Fibroblast of skin of scalp (primary cell): ENCODE results near the gene HCFC1.

Source experiments
- DNase-seq: peaks from one replicate; pipeline ENCODE4 v3.0.0-alpha.2; 2013

Gene HCFC1

DNA sequence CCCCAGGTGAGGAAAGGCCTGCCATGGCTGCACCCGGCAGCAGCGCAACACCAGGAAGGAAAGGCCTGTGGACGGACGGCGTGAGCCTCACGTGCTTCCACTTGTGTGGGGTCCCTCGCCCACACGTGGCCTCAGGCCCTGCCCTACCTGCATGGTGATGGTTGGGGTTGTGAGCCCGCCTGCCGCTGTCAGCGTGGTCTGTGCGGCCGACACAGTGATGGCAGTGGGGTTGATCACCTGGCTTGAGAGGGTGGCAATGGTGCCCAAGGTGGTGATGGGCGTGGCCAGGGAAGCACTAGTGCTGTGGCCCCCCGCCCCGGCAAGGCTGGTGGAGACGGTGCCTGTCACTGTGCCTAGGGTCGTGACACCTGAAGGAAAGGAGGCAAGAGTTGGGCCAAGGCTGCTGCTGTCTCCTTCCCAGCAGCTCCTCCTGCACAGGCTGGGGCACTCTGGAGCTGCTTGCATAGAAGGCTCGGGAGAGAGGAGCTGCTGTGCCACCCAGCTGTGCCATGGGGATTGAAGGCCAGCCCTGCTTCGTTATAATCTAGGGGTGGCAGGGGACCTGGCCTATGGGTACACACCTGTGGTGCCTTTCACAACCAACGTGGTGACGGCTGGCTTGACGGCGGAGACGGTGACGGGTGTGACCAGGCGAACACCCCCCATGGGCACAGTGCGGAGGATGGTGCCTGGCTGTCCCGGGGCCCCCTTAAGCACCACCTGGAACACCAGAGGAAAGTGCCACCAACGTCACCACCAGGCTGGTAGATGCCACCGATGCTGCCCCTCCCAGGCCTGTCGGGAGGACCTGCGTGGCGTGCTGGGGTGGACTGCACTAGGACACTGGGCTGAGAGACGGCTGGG is 15.3 kb downstream of the HCFC1 start:
- DNase-seq: no peak

DNA sequence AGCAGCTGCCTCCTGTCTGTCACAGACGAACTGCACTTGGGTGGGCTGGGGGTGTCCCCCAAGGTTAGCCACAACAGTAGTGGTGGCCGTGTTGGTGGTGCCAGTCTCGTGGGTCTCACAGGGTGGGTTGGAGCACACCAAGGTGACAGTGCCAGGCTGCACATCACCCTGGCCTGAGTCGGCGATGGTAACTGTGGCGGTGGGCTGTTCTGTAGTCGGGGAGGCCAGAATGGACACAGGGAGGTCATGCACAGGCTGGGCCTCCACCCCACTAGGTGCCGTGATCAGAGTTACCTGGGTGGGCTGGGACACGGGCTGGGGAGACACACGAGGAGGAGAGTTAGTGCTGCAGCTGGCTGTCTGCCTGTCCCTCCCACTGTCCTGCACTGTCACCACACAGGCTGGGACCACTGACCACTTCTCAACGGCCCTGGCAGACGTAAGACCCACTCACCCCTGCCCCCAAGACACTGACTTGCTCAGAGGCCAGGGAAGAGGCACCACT is 16.3 kb downstream of the HCFC1 start:
- no peak for DNase-seq

DNA sequence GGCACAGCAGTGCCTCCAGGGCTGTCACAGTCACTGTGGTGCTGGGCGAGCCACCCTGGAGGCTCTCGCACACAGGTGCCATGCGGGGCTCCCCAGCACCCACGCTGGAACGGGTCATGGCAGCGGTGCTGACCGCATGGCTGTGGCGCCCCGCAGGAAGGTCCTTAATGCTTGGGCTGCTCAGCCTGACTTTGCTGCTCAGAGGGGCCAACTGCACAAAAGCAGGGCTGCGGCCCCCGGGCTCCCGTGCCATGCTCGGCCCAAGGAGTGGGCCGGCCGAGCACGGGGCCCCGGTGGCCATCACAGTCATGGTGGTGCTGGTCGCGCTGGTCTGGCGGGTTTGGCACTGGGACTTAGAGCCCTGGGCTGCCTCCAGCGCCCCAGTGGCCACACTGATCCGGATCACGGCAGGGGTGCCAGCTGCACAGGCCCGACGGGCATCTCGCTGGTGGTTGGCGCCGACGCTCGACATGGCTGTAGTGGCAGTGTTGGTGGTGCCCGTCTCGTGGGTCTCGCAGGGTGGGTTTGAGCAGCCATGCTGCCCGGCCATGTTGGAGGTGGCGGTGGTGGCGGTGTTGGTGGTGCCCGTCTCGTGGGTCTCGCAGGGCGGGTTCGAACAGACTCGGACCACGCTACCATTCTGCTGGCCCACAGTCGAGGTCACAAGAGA is 16.9 kb downstream of the HCFC1 start:
- DNase-seq: no peak

DNA sequence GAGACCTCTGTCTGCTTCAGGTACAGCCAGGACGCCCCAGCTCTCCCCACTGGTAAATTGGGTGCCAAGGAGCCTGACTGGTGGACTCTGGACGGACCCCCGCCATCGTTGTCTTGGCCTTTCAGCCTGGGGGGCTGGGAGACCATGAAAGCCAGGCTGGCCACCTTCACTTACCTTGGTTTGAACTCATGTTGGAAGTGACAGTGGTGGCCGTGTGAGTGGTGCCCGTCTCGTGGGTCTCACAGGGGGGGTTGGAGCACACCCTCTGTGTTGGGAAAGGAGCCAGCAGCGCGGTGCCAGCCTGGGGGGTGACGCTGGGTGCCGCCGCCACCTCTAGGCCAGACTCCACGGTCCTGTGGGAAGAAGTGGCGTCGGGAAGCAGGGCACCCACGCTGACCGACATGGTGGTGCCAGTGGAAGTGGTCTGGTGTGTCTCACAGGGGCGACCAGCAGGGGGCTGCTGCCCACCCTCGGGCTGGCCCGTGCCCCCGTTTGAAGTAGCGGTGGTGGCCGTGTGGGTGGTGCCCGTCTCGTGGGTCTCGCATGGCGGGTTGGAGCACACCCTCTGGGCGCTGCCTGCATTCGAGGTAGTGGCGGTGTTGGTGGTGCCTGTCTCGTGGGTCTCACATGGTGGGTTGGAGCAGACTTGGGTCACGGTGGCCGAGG is 17.6 kb downstream of the HCFC1 start:
- DNase-seq: no peak

DNA sequence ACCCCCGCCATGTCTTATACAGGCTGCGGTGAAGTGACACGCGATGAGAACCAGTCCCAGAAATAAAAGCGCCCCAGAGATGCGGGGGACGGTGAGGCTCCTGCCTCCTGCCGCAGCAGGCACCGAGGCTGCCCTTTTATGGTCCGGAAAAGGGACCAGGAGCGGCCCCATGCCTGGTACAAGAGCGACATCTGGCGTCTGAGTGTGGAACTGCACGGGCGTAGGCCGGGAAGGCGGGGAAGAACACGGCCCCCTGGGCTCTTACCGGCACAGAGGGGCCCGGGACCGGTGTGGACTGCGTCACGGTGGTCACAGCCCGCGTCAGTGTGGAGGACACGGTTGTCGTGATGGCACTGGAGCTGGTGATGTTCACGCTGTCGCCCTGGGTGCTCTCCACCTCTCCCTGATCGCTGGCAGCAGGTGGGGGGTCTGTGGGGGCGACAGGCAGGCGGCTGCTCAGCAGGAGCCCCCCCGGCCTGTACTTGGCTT is 18.2 kb downstream of the HCFC1 start:
- DNase-seq: peak; percentile 76

DNA sequence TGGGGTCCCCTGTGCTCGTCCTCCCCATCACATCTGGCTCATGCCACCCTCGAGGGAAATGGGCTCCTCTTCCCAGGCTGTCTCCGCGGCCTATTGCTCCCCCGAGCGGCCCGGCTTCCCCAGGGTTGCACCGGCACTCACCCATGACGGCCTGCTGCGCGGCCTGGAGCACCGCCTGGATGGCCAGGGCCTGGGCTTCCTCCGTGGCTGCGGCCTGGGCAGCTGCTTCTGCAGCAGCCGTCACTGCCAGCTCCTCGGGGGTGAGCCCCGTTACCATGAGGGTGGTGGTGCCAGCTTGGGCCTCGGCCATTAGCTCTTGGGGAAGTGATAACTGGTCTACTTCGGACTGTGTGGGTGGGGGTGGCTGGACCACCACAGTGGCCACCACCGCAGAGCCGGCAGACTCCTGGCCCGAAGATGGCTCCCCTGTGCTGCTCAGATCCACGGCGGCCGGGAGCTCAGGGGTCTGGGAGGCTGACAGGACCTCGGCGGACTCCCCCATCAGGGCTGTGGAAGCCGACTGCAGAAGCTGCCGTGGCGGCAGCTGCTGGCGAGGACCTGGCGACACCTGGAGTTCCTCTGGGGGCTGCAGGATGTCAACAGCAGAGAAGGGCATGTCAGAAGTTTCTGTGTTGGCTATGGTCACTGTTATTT is 19.1 kb downstream of the HCFC1 start:
- DNase-seq: no peak

DNA sequence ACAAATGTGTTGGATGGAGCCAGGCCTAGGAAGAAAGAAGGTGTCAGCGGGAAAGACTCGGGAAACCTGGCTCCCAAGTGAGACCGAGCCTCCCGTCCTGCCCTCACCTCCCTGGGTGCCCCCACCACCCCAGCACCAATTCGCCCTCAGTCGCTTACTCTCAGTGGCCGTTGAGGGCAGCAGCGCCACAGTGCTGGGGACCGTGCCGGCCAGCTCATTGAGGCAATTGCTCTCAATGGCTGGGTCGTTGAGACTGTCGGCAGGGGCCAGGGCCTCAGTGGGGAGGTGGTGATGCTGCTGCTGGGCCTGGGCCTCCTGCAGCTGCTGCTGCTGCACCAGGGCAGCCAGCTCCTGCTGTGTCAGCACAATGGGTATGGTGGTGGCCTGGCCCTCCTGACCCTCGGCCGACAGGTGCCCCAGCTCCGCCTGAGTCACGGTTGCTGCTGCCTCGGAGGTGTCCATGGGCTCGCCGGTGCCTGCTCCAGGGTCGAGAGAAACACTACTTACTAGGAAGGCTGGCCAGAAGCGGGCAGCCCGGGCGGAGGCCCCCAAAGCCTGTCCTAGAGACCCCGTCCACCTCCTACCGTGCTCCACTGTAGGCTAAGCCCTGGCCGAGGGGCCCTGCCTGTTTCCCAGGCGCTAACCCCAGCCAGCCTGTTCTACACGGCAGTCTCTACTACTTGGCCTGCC is 19.8 kb downstream of the HCFC1 start:
- DNase-seq: no peak

DNA sequence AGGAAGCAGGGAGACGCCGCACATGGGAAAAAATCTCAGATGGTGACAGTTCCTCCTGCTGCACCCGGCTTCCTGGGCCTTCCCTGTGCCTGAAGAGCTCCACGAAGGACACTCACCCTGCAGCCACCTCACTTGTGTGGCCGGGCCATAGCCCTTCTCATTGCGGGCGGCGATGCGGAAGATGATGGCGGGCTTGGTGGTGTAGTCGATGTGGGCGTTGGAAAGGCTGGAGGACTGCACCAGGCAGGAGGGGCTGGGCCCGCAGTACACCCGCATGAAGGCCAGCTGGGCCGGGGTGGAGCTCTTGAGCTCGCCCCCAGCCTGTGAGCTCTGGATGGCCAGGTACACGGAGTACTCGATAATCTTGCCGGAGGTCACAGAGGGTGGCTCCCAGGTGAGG is 21.5 kb downstream of the HCFC1 start:
- no peak for DNase-seq

DNA sequence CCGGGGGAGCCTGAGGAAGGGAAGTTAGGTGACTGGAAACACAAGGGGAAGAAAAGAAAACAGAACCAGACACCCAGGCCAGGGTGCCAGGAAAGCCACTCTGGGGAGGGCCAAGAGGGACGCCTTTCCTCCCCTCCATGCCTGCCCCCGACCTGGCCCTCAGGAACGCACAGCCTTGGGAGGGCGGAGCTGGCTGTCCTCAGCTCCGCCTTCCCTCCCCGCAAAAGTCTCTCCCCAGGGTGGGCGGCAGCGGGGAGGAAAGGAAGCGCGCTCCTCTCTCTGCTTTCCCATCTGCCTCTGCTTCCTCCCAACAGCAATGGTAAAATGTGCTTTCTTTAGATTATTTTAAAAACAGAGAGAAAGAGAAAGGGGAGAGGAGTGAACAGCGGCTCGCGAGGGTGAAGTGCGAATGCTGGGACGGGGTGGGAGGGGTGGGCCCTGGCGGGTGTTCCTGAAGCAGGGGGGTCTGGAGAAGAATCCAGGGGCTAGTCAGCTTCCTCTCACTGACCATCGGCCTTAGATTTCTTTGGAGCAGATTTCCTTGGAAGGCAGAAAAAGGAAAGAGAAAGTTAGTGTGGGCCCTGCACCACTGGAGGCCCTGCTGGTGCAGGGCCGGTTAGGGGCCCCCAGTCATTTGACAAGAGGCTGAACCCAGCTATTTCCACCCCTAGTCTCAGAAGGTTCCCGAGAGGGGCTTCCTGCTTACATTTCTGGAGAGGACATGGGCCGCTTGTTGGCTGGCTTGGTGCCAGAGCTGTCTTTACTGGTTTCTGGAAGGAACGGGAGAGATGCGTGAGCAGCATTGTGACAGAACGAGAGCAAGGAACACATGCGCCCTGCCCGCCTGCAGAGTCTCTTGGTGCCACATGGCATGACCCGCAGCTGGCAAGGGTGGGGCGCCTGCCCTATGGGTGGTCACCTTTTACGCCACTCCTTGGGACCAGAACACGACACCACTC is 22.5 kb downstream of the HCFC1 start:
- no peak for DNase-seq

DNA sequence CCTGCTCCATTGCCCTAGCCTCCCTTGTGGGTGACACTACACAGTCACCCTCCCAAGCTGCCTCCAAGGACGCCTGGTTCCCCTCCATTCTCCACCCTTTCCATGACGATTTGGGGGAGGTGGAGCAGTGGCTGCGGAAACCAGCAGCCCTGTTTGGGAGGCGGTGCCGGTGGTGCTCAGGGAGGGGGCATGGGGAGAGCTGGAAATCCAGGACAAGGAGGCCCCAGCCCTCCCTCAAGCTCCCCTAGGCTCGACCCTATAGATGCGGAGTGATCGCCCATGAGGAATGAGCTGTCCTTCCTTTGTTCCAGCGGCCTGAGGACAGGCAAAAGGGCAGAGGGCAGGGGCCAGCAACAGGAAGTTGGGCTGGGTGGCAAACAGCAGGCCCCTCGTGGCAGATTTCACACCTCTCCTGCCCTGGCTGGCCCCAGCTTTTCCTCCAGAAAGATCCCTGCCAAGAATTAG is 23.6 kb downstream of the HCFC1 start:
- no peak for DNase-seq

DNA sequence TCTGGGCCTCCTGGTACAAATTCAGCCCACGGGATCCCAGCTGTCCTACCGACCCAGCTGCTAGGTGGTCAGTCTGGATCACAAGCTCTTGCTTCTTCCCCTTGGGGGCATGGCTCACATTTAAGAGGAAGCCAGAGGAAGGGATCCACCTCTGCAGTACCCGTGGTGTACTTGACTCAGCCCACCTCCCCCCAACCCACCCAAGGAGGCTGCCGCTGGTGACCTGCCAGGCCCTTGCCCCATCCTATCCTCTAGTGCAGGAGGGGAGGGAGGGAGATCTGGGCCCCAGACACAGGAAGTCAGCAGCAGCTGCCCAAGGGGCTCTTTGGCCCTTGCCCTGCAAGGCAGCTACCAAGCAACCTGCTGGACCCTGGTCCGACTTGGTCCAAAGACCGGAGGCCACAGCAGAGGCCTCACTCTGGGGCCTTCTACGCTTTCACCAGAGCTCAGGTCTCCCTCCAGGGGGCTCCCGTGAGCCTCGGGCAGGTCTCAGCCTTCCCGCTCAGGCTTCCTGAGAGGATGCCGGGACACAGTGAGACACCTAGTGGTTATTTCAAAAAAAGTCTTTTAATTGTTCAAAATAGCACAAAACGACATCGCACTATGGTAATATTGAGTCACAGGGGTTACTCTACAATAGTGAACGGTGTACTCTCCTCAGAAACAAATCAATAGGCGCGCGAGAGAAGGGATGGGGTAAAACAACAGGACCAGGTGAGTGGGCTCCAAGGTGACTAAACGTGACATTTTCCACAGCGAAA is 24.4 kb downstream of the HCFC1 start:
- DNase-seq: peak; percentile 78

DNA sequence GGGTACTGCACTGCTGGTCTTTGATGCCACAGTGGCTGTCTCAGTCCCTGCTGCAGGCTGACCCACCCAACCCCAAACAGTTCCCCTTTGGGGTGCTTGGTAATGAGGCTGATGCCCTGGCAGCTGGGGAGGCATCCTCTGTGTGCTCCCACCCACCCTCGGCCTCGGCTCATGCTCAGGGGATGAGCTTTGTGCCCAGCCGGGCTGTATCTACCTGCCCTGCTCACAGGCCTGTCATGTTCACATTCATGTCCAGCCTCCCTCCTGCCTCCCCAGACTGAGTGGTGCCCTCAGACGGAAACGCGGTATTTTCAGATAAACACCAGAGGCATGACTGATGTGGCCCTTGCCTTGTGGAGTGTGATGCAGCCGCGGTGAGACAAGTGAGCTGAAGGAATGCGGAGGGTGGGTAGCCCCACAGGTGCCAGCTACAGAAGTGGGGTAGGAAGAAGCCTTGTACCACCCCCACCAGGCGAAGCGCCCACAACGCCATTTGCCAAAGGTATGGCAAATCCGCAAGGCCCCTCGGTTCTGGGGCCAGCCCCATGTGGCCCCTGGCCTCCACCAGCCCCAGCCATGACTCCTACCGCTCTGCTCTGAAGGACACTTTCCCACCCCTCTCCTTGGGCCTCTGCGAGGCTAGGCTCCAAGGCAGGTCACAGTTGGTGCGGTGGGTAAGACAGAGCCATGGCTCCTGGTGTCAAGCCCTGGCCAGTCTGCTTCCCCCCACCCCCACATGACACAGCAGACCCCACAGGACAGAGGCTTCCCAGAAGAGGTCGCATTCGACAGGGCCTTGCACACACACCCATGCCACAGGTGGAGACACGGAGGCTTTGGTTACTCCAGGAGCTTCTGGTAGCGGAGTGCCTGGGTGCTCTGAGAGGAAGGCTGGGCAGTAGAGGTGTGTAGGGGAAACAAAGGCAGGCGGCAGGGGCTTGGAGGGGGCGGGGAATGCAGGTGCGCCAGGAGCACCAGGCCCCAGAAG is 25.4 kb downstream of the HCFC1 start:
- no peak for DNase-seq

DNA sequence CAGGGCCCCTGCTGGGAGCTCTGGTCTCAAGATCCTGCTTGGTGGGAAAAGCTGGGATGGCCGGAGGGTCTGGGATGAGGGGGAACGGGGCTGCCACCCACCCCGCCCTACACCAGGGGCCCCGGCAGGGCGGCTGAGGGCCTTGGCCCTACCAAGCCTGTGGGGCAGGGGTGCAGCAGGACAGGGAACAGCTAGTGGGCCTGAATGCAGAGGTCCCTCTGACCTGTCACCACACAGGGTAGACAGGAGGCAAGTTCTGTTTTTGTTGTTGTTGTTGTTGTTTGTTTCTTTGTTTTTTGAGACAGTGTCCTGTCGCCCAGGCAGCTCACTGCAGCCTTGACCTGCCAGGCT is 26.8 kb downstream of the HCFC1 start:
- DNase-seq: no peak

DNA sequence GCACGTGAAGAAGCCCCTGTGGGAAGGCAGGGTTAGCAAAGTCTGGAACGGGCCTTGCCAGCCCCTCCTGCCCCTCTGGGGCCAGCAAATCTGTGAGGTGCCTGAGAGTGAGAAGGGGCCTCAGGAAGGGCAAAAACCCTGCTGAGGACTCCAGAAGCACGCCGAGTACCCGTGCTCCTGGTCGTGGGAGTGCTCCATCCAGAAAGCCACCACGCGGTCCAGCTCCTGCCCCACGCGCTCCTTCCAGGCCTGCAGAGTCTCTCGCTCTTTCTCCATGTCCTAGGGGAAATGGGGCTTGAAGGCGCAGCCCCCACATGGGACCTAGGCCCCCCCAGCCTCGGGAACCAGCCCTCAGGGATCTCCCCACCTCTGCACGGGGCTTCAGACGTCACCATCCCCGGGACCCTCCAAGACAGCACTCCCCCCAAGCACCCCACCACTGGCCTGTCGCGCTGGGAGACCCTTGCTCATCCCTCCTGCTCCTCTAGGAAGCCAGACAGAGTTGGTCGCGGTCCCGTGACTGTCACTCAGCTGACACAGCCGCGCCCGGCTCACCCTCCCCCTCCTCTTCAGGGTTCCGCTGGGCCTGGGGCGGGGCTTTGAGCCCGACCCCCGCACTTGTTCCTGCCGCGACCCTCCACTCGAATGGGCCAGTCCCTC is 27.3 kb downstream of the HCFC1 start, which contains the start of gene RENBP:
TSS of gene RENBP (minus strand) at position 504 of the 660 bp plus-strand sequence. CDS start at position 471, 33 bp downstream.
- no peak for DNase-seq

DNA sequence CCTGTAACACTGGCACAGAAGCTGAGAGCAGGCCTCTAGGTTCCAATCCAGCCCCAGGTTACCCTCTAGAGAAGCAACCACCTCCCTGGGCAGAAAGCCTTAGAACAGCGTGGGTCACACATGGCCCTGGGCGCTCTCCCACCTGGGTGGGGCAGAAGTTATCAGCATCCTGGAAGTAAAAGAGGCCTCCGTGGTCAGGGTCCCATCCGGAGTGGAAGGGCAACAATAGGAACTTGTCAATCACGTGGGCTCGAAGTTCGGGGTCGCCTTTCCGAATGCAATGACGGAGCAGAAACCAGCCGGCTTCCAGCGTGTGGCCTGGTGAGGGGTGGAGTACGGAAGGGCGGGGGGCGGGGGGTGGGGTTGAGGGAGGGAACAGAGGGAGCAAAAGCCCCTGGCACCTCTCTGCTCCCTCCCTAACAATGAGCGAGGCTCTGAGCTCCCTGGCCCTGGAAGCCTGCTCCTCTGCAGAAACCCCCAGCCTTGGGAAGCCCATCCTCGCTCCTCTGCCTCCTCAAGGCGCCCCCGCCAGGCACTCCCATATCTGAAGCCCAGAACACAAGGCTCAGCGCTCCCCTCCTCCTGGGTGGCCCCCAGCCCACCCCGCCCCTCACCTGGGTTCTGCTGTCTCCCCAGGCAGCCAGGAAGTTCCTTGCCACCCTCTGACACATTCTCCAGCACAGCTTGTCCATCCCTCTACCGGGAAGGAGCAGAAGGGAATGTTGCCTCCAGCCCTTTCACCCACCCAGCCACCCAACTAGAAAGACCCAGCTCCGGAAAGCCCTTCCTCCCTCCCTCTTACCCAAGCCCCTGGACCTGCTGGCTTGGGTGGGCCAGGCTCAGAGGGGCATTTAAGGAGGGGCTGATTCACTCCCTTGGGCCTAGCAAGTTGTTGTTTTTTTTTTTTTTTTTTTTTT is 30.0 kb downstream of the HCFC1 start:
- DNase-seq: no peak

DNA sequence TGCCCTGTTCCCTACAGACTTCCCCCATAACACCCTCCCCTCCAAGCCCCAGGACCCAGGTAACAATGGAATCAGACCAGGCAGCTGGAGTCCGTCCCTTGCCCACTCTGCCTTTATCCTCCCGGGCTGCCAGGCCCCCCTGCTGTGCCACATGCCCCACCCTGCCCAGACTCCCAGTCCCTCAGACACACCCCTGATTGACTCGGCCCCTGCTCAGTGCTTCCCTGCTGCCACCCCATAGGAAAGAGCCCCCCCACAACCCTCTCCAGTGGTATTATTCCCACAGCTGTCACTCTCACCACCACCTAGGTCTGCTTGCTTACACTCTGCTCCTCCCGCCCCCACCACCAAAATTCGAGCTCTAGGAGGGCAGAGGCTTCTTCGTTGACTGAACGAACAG is 32.0 kb downstream of the HCFC1 start:
- DNase-seq: no peak

DNA sequence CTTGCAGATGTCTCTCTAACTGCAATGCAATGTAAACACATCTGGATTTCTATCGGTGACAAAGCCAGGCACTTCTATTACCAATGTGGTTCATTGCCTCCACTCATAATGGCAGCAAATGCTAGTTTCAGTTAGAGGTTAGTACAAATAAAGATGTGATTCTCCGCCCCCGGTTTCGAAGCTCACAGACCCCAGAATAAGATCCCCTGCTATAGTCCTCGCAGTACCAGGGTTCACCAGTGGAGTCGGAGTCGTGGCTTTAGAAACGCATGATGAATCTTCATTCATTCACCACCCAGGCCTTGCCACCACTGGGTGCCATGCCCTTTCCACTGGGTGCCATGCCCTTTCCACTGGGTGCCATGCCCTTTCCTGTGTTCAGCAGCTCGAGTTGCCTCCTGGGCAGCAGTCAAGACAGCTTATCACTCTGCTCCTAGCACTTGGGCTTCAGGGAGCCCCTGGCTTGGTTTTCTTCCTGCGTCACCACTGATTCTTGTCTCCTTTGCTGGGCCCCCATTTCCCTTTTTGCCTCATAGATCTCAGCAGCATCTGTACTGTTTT is 33.3 kb downstream of the HCFC1 start:
- DNase-seq: no peak
